ENCODE measurements around the gene HOXB3.

HOXB3 gene

DNA sequence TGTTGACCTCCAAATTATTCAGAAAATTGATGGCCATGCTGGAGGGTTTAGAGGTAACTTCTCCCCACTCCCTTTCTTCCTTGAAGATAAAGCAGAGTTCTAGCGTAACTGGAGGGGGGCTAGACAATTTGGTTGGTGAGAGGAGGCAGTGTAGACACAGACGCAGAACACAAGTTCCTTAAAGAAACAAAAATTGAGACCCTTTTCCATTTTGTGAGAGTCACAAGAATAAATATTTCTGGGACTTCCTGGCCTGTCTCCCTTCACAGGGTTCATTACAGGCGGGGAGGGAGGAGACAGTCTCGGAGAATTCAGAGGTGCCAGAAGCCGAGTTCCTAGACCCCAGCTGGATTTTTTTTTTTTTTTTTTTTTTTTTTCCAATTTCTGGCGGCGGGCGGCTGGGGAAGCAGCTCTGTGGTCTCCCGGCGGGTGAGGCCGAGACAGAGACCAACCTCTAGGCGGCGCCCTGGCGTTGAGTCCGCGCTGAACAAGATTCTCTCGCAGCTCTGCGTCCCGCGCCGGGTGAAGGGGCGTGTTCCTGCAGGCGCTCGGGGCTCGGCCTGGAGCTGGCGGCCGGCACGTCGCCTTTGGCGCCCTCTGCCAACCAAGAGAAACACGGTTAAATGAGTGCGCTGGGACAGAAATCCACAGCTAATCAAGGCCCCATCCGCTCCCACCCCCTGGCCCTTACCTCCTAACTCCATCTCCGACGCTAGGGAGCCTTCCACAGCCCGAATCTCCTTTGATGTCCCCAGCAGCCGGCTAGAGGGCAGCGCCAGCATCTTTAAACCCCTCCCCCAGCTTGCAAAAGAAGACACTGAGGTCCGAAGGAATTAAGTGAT is 46.4 kb upstream of the HOXB3 start:
- Histone ChIP-seq H3K4me2 (ENCODE audit: insufficient read depth, low read length) (no peak overlapping the region), H3K27me3 (ENCODE audit: insufficient read depth, low read length, poor library complexity) (peaks cover 55% of the 10 kb centered on the region), H3K9ac (ENCODE audit: low read depth, low read length) (no peak overlapping the region), H4K20me1 (ENCODE audit: insufficient read depth, low read length) (no peaks in the 10 kb centered on the region), H2AFZ (ENCODE audit: low read depth, low read length) (no peak overlapping the region), H3K79me2 (ENCODE audit: insufficient read depth, low read length) (no peaks in the 10 kb centered on the region), H3K4me1 (ENCODE audit: insufficient read depth, low read length) (no peaks in the 10 kb centered on the region), H3K36me3 (ENCODE audit: insufficient read depth, low read length) (no peaks in the 10 kb centered on the region), H3K4me3 (ENCODE audit: low read depth in 1 of 2, low read length in 2 of 2) (no peak overlapping the region), H3K27ac (ENCODE audit: low read length) (no peak overlapping the region), H3K9me3 (ENCODE audit: insufficient read depth, low read length, severe bottlenecking) (no peaks in the 10 kb centered on the region)
- no peak for ATAC-seq (ENCODE audit: insufficient read depth, low read depth)
- peak; percentile 9 for DNase-seq
- TF ChIP-seq, protein P1, sequence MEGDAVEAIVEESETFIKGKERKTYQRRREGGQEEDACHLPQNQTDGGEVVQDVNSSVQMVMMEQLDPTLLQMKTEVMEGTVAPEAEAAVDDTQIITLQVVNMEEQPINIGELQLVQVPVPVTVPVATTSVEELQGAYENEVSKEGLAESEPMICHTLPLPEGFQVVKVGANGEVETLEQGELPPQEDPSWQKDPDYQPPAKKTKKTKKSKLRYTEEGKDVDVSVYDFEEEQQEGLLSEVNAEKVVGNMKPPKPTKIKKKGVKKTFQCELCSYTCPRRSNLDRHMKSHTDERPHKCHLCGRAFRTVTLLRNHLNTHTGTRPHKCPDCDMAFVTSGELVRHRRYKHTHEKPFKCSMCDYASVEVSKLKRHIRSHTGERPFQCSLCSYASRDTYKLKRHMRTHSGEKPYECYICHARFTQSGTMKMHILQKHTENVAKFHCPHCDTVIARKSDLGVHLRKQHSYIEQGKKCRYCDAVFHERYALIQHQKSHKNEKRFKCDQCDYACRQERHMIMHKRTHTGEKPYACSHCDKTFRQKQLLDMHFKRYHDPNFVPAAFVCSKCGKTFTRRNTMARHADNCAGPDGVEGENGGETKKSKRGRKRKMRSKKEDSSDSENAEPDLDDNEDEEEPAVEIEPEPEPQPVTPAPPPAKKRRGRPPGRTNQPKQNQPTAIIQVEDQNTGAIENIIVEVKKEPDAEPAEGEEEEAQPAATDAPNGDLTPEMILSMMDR (IDR thresholded peaks at IDR 0.05; ENCODE audit: borderline replicate concordance, extremely low read depth, low read length, poor library complexity, severe bottlenecking) = peak; percentile 40
- TF ChIP-seq EZH2 (IDR thresholded peaks at IDR 0.05; ENCODE audit: borderline replicate concordance, low read depth, low read length, severe bottlenecking) = no peak

DNA sequence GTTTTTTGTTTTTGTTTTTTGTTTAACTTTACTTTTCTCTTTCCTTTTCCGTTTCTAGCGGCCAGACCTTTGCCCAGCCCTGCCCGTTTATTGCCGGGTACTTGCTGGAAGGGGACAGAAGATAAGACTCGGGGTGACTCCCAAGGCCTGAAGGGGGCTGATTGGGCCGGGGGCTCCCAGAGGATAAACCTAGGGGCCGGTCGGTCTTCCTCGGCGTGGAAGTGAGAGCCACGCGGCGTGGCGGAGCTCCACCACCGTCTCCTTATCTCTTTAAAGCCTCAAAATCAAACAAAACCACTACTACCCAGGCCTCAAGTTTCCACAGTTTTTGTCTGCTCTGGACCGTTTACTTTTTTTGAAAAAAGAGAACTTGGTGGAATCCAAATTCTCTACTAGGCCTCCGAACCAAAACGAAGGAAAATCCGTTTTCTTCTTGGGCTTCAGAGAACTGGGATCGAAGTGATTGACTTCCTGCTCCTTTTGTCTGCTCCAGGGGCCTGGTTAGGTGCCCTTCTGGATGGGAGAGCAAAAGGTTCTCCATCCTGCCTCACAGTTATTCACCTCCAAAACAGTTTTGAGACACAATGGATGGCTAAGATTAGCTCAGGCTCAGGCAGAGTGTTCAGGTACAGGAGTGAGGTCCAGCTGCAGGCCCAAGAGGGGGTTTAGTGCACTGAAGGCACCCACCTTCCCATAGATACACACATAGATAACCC is 44.6 kb upstream of the HOXB3 start:
- H3K27me3 ChIP-seq (ENCODE audit: insufficient read depth, low read length, poor library complexity) = peaks cover 58% of the 10 kb centered on the region
- DNase-seq (no peak), ATAC-seq (ENCODE audit: insufficient read depth, low read depth) (no peak)
- no peak overlapping the region for H3K4me2 ChIP-seq (ENCODE audit: insufficient read depth, low read length)
- TF ChIP-seq EZH2 (IDR thresholded peaks at IDR 0.05; ENCODE audit: borderline replicate concordance, low read depth, low read length, severe bottlenecking) = no peak
- TF ChIP-seq, protein P1 (IDR thresholded peaks at IDR 0.05; ENCODE audit: borderline replicate concordance, extremely low read depth, low read length, poor library complexity, severe bottlenecking) = no peak
- H2AFZ ChIP-seq (ENCODE audit: low read depth, low read length) = no peak overlapping the region
- no peak overlapping the region for H3K27ac ChIP-seq (ENCODE audit: low read length)
- H3K36me3 ChIP-seq (ENCODE audit: insufficient read depth, low read length) = no peaks in the 10 kb centered on the region
- no peaks in the 10 kb centered on the region for H3K4me1 ChIP-seq (ENCODE audit: insufficient read depth, low read length)
- H3K4me3 ChIP-seq (ENCODE audit: low read depth in 1 of 2, low read length in 2 of 2) = no peak overlapping the region
- H4K20me1 ChIP-seq (ENCODE audit: insufficient read depth, low read length) = no peaks in the 10 kb centered on the region
- H3K79me2 ChIP-seq (ENCODE audit: insufficient read depth, low read length) = no peaks in the 10 kb centered on the region
- no peak overlapping the region for H3K9ac ChIP-seq (ENCODE audit: low read depth, low read length)
- no peaks in the 10 kb centered on the region for H3K9me3 ChIP-seq (ENCODE audit: insufficient read depth, low read length, severe bottlenecking)

DNA sequence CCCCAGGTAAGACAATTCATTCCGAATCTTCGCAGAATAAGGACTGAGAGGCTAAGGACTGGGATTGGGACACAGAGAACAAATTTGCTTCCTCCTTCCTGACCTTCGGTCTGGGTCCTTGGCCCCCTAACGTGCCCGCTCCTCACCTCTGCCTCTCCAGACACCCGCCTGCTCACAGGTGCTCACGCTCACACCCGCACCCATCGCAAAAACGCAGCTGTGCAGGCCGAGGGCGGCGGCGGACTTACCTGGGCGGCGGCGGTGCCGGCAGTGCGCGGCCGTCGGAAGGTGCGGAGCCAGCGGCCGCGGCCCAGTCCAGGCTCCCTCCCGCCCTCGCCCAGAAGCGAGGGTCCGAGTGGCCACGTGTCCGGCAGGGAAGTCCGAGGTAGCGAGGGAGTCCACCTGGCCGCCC is 43.2 kb upstream of the HOXB3 start:
- H3K36me3 ChIP-seq (ENCODE audit: insufficient read depth, low read length) = no peaks in the 10 kb centered on the region
- TF ChIP-seq, protein P1 (IDR thresholded peaks at IDR 0.05; ENCODE audit: borderline replicate concordance, extremely low read depth, low read length, poor library complexity, severe bottlenecking) = no peak
- no peak for TF ChIP-seq EZH2 (IDR thresholded peaks at IDR 0.05; ENCODE audit: borderline replicate concordance, low read depth, low read length, severe bottlenecking)
- H3K79me2 ChIP-seq (ENCODE audit: insufficient read depth, low read length) = no peaks in the 10 kb centered on the region
- ATAC-seq (ENCODE audit: insufficient read depth, low read depth) (no peak), DNase-seq (no peak)
- H3K4me2 ChIP-seq (ENCODE audit: insufficient read depth, low read length) = no peak overlapping the region
- no peaks in the 10 kb centered on the region for H4K20me1 ChIP-seq (ENCODE audit: insufficient read depth, low read length)
- H3K9ac ChIP-seq (ENCODE audit: low read depth, low read length) = no peak overlapping the region
- no peak overlapping the region for H2AFZ ChIP-seq (ENCODE audit: low read depth, low read length)
- no peaks in the 10 kb centered on the region for H3K9me3 ChIP-seq (ENCODE audit: insufficient read depth, low read length, severe bottlenecking)
- peaks cover 59% of the 10 kb centered on the region for H3K27me3 ChIP-seq (ENCODE audit: insufficient read depth, low read length, poor library complexity)
- no peaks in the 10 kb centered on the region for H3K4me1 ChIP-seq (ENCODE audit: insufficient read depth, low read length)
- no peak overlapping the region for H3K4me3 ChIP-seq (ENCODE audit: low read depth in 1 of 2, low read length in 2 of 2)
- no peak overlapping the region for H3K27ac ChIP-seq (ENCODE audit: low read length)

All from DND-41 (cell line).